Ecto neural progenitor cell (in vitro differentiated cells): ENCODE data around the gene AP1M2.
"Not testable (repeated sequence)": the region's sequence is repeated elsewhere in the genome, so short reads cannot be mapped to it uniquely, and the experiment has no call there.

Source experiments
- DNase-seq: peaks from one replicate; pipeline ENCODE4 v3.0.0-alpha.2; 2018; ENCODE audit warnings: low spot score

AP1M2 gene

GRCh38 chr19:10538204-10538983 is 48.7 kb downstream of the AP1M2 start:
- no peak for DNase-seq

- no peak for DNase-seq
Measured at GRCh38 chr19:10537668-10538067, 49.4 kb downstream of the AP1M2 start.

GRCh38 chr19:10535613-10536012 is 51.5 kb downstream of the AP1M2 start:
- no peak for DNase-seq

- no peak for DNase-seq
Measured at GRCh38 chr19:10533646-10534386, 53.3 kb downstream of the AP1M2 start.

GRCh38 chr19:10532457-10532856 is 54.7 kb downstream of the AP1M2 start:
- DNase-seq, result no peak

- DNase-seq, result not testable (repeated sequence)
Measured at GRCh38 chr19:10526887-10527286, 60.2 kb downstream of the AP1M2 start.

GRCh38 chr19:10525636-10526035 is 61.5 kb downstream of the AP1M2 start:
- no peak for DNase-seq

- DNase-seq, result no peak
Measured at GRCh38 chr19:10523135-10523636, 63.9 kb downstream of the AP1M2 start.
